GM19455 (cell line): ENCODE results near the gene LHX5.

ENCODE experiments used
- ATAC-seq: cut with Tn5 transposase; IDR thresholded peaks from one replicate; pipeline ENCODE4 v1.9.1; 2021; ENCODE audit not compliant: unreplicated experiment

LHX5 gene

GRCh38 chr12:113466454-113467141, 5.1 kb downstream of the LHX5 start:
- no peak for ATAC-seq

- no peak for ATAC-seq
Observed at GRCh38 chr12:113465808-113466453, 5.7 kb downstream of the LHX5 start.

- no peak for ATAC-seq
Observed at GRCh38 chr12:113464852-113465719, 6.6 kb downstream of the LHX5 start.

- no peak for ATAC-seq
Observed at GRCh38 chr12:113464452-113464775, 7.3 kb downstream of the LHX5 start.

GRCh38 chr12:113463746-113464451, 7.8 kb downstream of the LHX5 start:
- no peak for ATAC-seq

- no peak for ATAC-seq
Observed at GRCh38 chr12:113462998-113463745, 8.5 kb downstream of the LHX5 start.

GRCh38 chr12:113462117-113462774, 9.4 kb downstream of the LHX5 start:
- no peak for ATAC-seq

GRCh38 chr12:113461666-113462065, 10.0 kb downstream of the LHX5 start:
- ATAC-seq = no peak

- no peak for ATAC-seq
Observed at GRCh38 chr12:113459981-113460380, 11.7 kb downstream of the LHX5 start.

- ATAC-seq = no peak
Observed at GRCh38 chr12:113457710-113458109, 14.0 kb downstream of the LHX5 start.

GRCh38 chr12:113457185-113457584, 14.5 kb downstream of the LHX5 start:
- no peak for ATAC-seq

- no peak for ATAC-seq
Observed at GRCh38 chr12:113456761-113457160, 14.9 kb downstream of the LHX5 start.

GRCh38 chr12:113456199-113456598, 15.5 kb downstream of the LHX5 start:
- no peak for ATAC-seq

GRCh38 chr12:113453330-113453729, 18.3 kb downstream of the LHX5 start:
- no peak for ATAC-seq

GRCh38 chr12:113452458-113452857, 19.2 kb downstream of the LHX5 start:
- no peak for ATAC-seq

GRCh38 chr12:113449839-113450238, 21.8 kb downstream of the LHX5 start:
- ATAC-seq = no peak

GRCh38 chr12:113449299-113449698, 22.4 kb downstream of the LHX5 start:
- ATAC-seq = no peak

- ATAC-seq = no peak
Observed at GRCh38 chr12:113448873-113449272, 22.8 kb downstream of the LHX5 start.

- ATAC-seq = no peak
Observed at GRCh38 chr12:113445544-113446171, 26.0 kb downstream of the LHX5 start.
